Measurements from ENCODE around the gene TOR3A. TPM values are rescaled to one million over a fixed set of nuclear protein-coding genes. Genes with fewer than 3 reads are reported as not detected.

Gene TOR3A
- total and polyA plus RNA-seq, 10 of the 15 experiments (the other 5 are each of a cell fraction or from before 2014, with no cell fraction given), result 8.6 to 87.9 (median 46.3) TPM

GRCh38 chr1:179080866-179081686 lies 794 bp upstream of the TOR3A start (continued):
- TF ChIP-seq ELK1 (IDR thresholded peaks at IDR 0.05; ENCODE audit: low read depth, low read length) (no peak), MTA2 (IDR thresholded peaks at IDR 0.05; ENCODE audit: low read depth) (0 out of 2 replicates have a peak, but pooled peaks have one; percentile 27), MXI1 (IDR thresholded peaks at IDR 0.05; ENCODE audit: low read depth, low read length) (no peak), EED (IDR thresholded peaks at IDR 0.05; ENCODE audit: low read depth) (peak; percentile 85), SPI1 (IDR thresholded peaks at IDR 0.05; ENCODE audit: borderline replicate concordance, insufficient read depth, low read depth, low read length) (peak; percentile 56)

GRCh38 chr1:179082333-179082998 lies 596 bp downstream of the TOR3A start:
- no peak for FAIRE-seq
- Histone ChIP-seq H4K20me1 (ENCODE audit: control insufficient read depth, insufficient read depth) (no peaks in the 10 kb centered on the region), H3K9me3 (replicated peaks; ENCODE audit: control insufficient read depth, insufficient read depth, low read length) (no peaks in the 10 kb centered on the region), H3K4me1 (ENCODE audit: control insufficient read depth, insufficient read depth, low read length) (peaks cover 20% of the 10 kb centered on the region), H2AFZ (ENCODE audit: control insufficient read depth, low read depth, low read length) (peak overlapping the region; percentile 88), H3K36me3 (ENCODE audit: control insufficient read depth in 2 of 2, insufficient read depth in 2 of 2, low read length in 1 of 2) (peaks cover 0 to 7% of the 10 kb centered on the region in 2 experiments; a peak in 3 of 4 replicates), H3K4me3 (peak overlapping the region; percentile 95), H3K4me2 (ENCODE audit: control insufficient read depth, insufficient read depth) (peak overlapping the region; percentile 99), H3K27ac (ENCODE audit: control insufficient read depth, insufficient read depth) (peak overlapping the region; percentile 96), H3K9ac (ENCODE audit: control insufficient read depth, insufficient read depth, low read length) (peak overlapping the region; percentile 92), H3K27me3 (replicated peaks in 1 of 2; ENCODE audit: control insufficient read depth in 2 of 2, insufficient read depth in 2 of 2, low read length in 1 of 2) (no peaks in the 10 kb centered on the region), H3K79me2 (ENCODE audit: control insufficient read depth, insufficient read depth, low read length) (peaks cover 42% of the 10 kb centered on the region)
- intact Hi-C loops (cut with micrococcal nuclease; ENCODE audit: unreplicated experiment), result loop anchor here (1.0 to 5.0 kb wide), 3 partner anchors 55 to 283 kb away; partner anchors contain the start of genes AXDND1 and FAM20B
- ChIA-PET CTCF (interaction anchor here (0.7 to 5.4 kb wide), 10 partner anchors 38 to 732 kb away, joined by 3 to 80 read pairs (median 7); partner anchors contain the start of genes AXDND1 and SOAT1), POLR2A (interaction anchor here (0.6 to 1.3 kb wide), 5 partner anchors 9 to 283 kb away, joined by 3 to 5 read pairs (median 3); partner anchors contain the start of gene AXDND1), RAD21 (ENCODE audit: unreplicated experiment) (interaction anchor here (1.0 to 8.3 kb wide), 6 partner anchors 23 to 287 kb away, joined by 3 to 61 read pairs (median 5); partner anchors contain the start of gene AXDND1), SMC1A (ENCODE audit: uncharacterized antibody, unreplicated experiment) (interaction anchor here (0.6 to 5.9 kb wide), 11 partner anchors 38 to 288 kb away, joined by 3 to 35 read pairs (median 4); partner anchors contain the start of genes AXDND1 and SOAT1)
- DNase-seq (ENCODE audit: low read depth, low spot score), result no peak
- in situ Hi-C loops (cut with MboI), result loop anchor here (5.0 to 25.0 kb wide), 2 partner anchors 285 to 730 kb away; partner anchors contain the start of gene AXDND1
- peak; percentile 37 for ATAC-seq
- no TSS peak for BruUV-seq (replicated peaks)
- WGBS (ENCODE audit: insufficient coverage, insufficient replicate concordance, low lambda C conversion rate, missing lambda C conversion rate), result under 1% methylated on average over 51 of the region's 52 CpGs
- 0 out of 2 replicates have a peak, but pooled peaks have one; percentile 1 for TF ChIP-seq ZNF207 (IDR thresholded peaks at IDR 0.05; ENCODE audit: borderline replicate concordance)
- TF ChIP-seq NRF1 (conservative IDR thresholded peaks at IDR 0.05; ENCODE audit: low read depth, low read length), result no peak
- no peak for TF ChIP-seq ASH2L (IDR thresholded peaks at IDR 0.05; ENCODE audit: borderline replicate concordance, low read depth)
- no peak for TF ChIP-seq MXI1 (IDR thresholded peaks at IDR 0.05; ENCODE audit: low read depth, low read length)
- TF ChIP-seq CBX3 (IDR thresholded peaks at IDR 0.05; ENCODE audit: borderline replicate concordance, low read depth), result no peak
- TF ChIP-seq BHLHE40 (IDR thresholded peaks at IDR 0.05; ENCODE audit: borderline replicate concordance in 1 of 2, low read depth in 2 of 2, low read length in 1 of 2), result no peak
- TF ChIP-seq MLLT1 (IDR thresholded peaks at IDR 0.05), result no peak
- no peak for TF ChIP-seq KAT2A (conservative IDR thresholded peaks at IDR 0.05; ENCODE audit: control insufficient read depth, low read depth, low read length)
- TF ChIP-seq MAX (IDR thresholded peaks at IDR 0.05; ENCODE audit: low read depth, low read length), result peak; percentile 59; the same call in 1 of the 2 replicates
- 0 out of 2 replicates have a peak, but pooled peaks have one; percentile 0 for TF ChIP-seq LARP7 (IDR thresholded peaks at IDR 0.05)
